SU-DHL-6 (cell line): ENCODE results near the gene ROR1.

Experiments
- H2AFZ ChIP-seq: fragments of 200-600 bp; sonication (generic); 2 replicates; pipeline ENCODE4 v1.6.1; 2014; ENCODE audit warnings: low read depth, mild to moderate bottlenecking, moderate library complexity, mixed read lengths, antibody characterized with exemption, low read length; ENCODE audit not compliant: severe bottlenecking
- H3F3A ChIP-seq: fragments of 200-600 bp; shearing (Covaris generic); 2 replicates; pipeline ENCODE4 v1.6.0; 2016; ENCODE audit warnings: antibody characterized with exemption, mild to moderate bottlenecking; ENCODE audit not compliant: insufficient read depth
- H3K27ac ChIP-seq: fragments of 200-600 bp; sonication (generic); 2 replicates; pipeline ENCODE4 v1.5.1; 2016; ENCODE audit warnings: low read depth, mild to moderate bottlenecking, low read length, moderate library complexity, mixed read lengths
- H3K27me3 ChIP-seq: fragments of 200-600 bp; sonication (generic), shearing (Covaris generic); 2 replicates; pipeline ENCODE4 v1.6.0; 2014; ENCODE audit warnings: mild to moderate bottlenecking, low read length
- H3K36me3 ChIP-seq: fragments of 200-600 bp; sonication (generic); 2 replicates; pipeline ENCODE4 v1.6.1; 2014; ENCODE audit warnings: mild to moderate bottlenecking, low read length, mixed read lengths
- H3K4me2 ChIP-seq: fragments of 300-600, 200-600 bp; shearing (Covaris generic), sonication (generic); 2 replicates; pipeline ENCODE4 v1.6.0; 2014; ENCODE audit warnings: low read length, low read depth, mild to moderate bottlenecking; ENCODE audit not compliant: poor library complexity, severe bottlenecking
- H3K4me3 ChIP-seq: fragments of 200-600 bp; sonication (generic); 2 replicates; pipeline ENCODE4 v1.5.1; 2014; ENCODE audit warnings: antibody characterized with exemption, low read length, mild to moderate bottlenecking, mixed read lengths; ENCODE audit not compliant: insufficient read depth, poor library complexity, severe bottlenecking
- H3K79me2 ChIP-seq: fragments of 200-600 bp; sonication (generic); 2 replicates; pipeline ENCODE4 v1.6.1; 2014; ENCODE audit warnings: mild to moderate bottlenecking, low read length, moderate library complexity; ENCODE audit not compliant: insufficient read depth
- H3K9ac ChIP-seq: fragments of 200-600 bp; sonication (generic); 2 replicates; pipeline ENCODE4 v1.7.0; 2014; ENCODE audit warnings: mild to moderate bottlenecking, low read length
- H3K9me2 ChIP-seq: fragments of 200-600 bp; sonication (generic); replicated peaks from 2 replicates; pipeline ENCODE4 v1.6.1; 2014; ENCODE audit warnings: low read length; ENCODE audit not compliant: insufficient read depth
- H3K9me3 ChIP-seq: fragments of 200-600 bp; sonication (generic); 2 replicates; pipeline ENCODE4 v1.6.1; 2014; ENCODE audit warnings: low read length, mixed read lengths; ENCODE audit not compliant: insufficient read depth
- H4K20me1 ChIP-seq: fragments of 200-600 bp; sonication (generic); 2 replicates; pipeline ENCODE4 v1.6.1; 2014; ENCODE audit warnings: low read depth, mild to moderate bottlenecking, antibody characterized with exemption, low read length, moderate library complexity, mixed read lengths
- EZH2phosphoT487 ChIP-seq: fragments of 200-600 bp; sonication (generic), shearing (Covaris generic); conservative IDR thresholded peaks from 2 replicates; pipeline ENCODE4 v1.6.1; 2018; ENCODE audit warnings: mild to moderate bottlenecking, antibody characterized with exemption, low read length, moderate library complexity, mixed read lengths
- TF ChIP-seq, protein P1 (sequence below): fragments of 200-600 bp; sonication (generic); IDR thresholded peaks from one replicate; pipeline ENCODE4 v1.5.1; 2017; ENCODE audit warnings: antibody characterized with exemption, mild to moderate bottlenecking, low read length, moderate library complexity; ENCODE audit not compliant: insufficient read depth, poor library complexity, severe bottlenecking

Gene ROR1

DNA sequence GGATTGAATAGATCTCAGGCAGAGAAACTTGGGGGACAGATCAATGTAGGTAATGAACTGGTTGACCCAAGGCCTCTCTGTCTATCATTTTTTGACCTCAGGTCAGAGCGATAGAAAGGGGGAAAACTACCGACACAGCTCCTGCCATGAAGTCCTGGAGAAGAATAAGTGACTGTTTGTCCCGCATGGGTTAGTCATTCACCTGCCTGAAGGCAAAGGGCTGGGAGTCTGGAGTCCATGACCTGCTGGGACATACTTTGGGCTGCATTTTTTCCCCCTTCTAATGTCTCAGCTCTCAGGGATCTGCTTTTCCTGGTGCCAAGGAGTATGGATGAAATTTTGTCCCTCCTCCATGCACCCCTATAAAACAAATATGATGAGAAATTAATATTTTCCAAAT lies 1.6 kb upstream of the ROR1 start:
- no peaks in the 10 kb centered on the region for H3K79me2 ChIP-seq
- H3F3A ChIP-seq: no peaks in the 10 kb centered on the region
- no peaks in the 10 kb centered on the region for H3K36me3 ChIP-seq
- no peaks in the 10 kb centered on the region for H3K27me3 ChIP-seq
- H3K9ac ChIP-seq: no peak overlapping the region
- no peaks in the 10 kb centered on the region for H3K9me2 ChIP-seq
- H3K4me3 ChIP-seq: no peak overlapping the region
- no peak for TF ChIP-seq EZH2phosphoT487
- TF ChIP-seq, protein P1, sequence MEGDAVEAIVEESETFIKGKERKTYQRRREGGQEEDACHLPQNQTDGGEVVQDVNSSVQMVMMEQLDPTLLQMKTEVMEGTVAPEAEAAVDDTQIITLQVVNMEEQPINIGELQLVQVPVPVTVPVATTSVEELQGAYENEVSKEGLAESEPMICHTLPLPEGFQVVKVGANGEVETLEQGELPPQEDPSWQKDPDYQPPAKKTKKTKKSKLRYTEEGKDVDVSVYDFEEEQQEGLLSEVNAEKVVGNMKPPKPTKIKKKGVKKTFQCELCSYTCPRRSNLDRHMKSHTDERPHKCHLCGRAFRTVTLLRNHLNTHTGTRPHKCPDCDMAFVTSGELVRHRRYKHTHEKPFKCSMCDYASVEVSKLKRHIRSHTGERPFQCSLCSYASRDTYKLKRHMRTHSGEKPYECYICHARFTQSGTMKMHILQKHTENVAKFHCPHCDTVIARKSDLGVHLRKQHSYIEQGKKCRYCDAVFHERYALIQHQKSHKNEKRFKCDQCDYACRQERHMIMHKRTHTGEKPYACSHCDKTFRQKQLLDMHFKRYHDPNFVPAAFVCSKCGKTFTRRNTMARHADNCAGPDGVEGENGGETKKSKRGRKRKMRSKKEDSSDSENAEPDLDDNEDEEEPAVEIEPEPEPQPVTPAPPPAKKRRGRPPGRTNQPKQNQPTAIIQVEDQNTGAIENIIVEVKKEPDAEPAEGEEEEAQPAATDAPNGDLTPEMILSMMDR: no peak
- no peak overlapping the region for H3K27ac ChIP-seq
- no peaks in the 10 kb centered on the region for H3K9me3 ChIP-seq
- H3K4me2 ChIP-seq: no peak overlapping the region
- no peaks in the 10 kb centered on the region for H4K20me1 ChIP-seq
- H2AFZ ChIP-seq: no peak overlapping the region

DNA sequence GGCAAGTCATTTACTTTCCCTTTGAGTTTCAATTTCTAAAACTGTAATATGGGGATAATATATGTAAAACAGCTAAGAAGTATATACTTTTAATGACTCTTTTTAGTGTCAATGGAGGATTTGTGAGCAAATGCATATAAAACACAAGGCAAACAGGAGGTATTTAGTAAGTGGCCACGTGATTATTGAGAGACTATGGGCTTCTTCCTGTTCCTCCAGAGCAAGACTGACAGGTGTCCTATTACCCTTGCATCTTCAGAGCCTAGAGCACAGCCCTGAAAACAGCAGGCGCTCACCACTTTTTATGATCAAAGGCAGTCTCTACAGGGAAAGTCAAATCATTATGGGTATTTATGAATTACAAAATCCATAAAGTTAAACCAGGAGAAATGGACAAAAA lies 941 bp upstream of the ROR1 start:
- Histone ChIP-seq H3F3A (no peaks in the 10 kb centered on the region), H2AFZ (no peak overlapping the region), H3K27ac (no peak overlapping the region), H3K9ac (no peak overlapping the region), H3K27me3 (no peaks in the 10 kb centered on the region), H4K20me1 (no peaks in the 10 kb centered on the region), H3K9me2 (no peaks in the 10 kb centered on the region), H3K4me3 (no peak overlapping the region), H3K4me2 (no peak overlapping the region), H3K36me3 (no peaks in the 10 kb centered on the region), H3K79me2 (no peaks in the 10 kb centered on the region), H3K9me3 (no peaks in the 10 kb centered on the region)
- TF ChIP-seq EZH2phosphoT487: no peak
- TF ChIP-seq, protein P1: no peak

GRCh38 chr1:63773496-63773814 lies 362 bp upstream of the ROR1 start:
- no peaks in the 10 kb centered on the region for H3K36me3 ChIP-seq
- H3K4me2 ChIP-seq: no peak overlapping the region
- H3K79me2 ChIP-seq: no peaks in the 10 kb centered on the region
- H3K27ac ChIP-seq: no peak overlapping the region
- H3K27me3 ChIP-seq: no peaks in the 10 kb centered on the region
- no peaks in the 10 kb centered on the region for H3F3A ChIP-seq
- no peaks in the 10 kb centered on the region for H4K20me1 ChIP-seq
- no peak overlapping the region for H2AFZ ChIP-seq
- TF ChIP-seq EZH2phosphoT487: no peak
- TF ChIP-seq, protein P1: no peak
- H3K4me3 ChIP-seq: no peak overlapping the region
- no peaks in the 10 kb centered on the region for H3K9me3 ChIP-seq
- H3K9ac ChIP-seq: no peak overlapping the region
- H3K9me2 ChIP-seq: no peaks in the 10 kb centered on the region
